ENCODE results near the gene DRG1. TPM values are rescaled to one million over a fixed set of nuclear protein-coding genes. Genes with fewer than 3 reads are reported as not detected.
A peak's percentile ranks its signal among the peaks of the same experiment; 100 is the strongest.
"Not testable (repeated sequence)": the region's sequence is repeated elsewhere in the genome, so short reads cannot be mapped to it uniquely, and the experiment has no call there.

The DRG1 gene, protein sequence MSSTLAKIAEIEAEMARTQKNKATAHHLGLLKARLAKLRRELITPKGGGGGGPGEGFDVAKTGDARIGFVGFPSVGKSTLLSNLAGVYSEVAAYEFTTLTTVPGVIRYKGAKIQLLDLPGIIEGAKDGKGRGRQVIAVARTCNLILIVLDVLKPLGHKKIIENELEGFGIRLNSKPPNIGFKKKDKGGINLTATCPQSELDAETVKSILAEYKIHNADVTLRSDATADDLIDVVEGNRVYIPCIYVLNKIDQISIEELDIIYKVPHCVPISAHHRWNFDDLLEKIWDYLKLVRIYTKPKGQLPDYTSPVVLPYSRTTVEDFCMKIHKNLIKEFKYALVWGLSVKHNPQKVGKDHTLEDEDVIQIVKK
- polyA plus RNA-seq (ENCODE audit: insufficient read length in 4 of 4): 10 to 100 TPM; 76.1 to 96.4 (median 83.7) TPM

DNA sequence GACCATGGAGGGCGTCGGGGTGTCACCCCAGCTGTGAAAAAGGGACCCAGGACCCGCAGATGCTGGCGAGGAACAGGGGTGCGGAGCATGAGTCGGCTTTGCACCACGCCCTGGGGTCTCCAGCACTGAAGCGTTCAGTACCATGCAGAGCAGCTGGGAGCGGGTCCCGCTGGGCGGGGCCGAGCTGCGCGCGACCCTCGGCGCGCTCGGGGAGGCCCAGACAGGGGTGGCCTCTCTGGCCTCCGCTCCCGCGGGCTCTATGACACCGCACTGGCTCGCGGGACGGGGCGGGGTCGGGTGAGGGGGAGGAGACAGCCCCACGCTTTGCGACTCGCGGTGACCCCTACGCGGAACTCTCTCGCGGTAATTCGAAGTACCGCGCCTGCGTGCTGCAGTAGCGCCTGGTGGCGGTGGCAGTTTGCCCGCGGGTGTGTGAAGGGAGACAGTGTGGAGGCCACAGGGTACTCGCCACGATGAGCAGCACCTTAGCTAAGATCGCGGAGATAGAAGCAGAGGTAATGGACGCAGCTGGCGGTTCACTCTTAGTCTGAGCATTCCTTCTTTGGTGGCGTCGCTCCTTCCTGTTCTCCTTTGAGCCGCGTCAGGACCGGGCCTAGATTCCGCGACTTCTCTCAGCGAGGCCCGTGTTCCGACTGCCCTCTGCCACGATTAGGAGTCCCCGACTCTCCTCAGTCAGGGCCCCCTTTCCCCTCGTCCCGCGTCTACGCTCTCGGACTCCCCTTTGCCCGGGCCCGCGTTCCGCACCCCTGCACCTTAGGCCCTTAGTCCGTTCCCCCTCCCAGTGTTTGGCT lies at the start of gene DRG1:
DRG1 (plus strand) TSS at position 394 of the 812 bp plus-strand sequence; CDS start at position 474, 80 bp downstream.
- peak; percentile 88 to 95 (median 92) for DNase-seq (ENCODE audit: low read depth in 4 of 4, low spot score in 2 of 4)

DNA sequence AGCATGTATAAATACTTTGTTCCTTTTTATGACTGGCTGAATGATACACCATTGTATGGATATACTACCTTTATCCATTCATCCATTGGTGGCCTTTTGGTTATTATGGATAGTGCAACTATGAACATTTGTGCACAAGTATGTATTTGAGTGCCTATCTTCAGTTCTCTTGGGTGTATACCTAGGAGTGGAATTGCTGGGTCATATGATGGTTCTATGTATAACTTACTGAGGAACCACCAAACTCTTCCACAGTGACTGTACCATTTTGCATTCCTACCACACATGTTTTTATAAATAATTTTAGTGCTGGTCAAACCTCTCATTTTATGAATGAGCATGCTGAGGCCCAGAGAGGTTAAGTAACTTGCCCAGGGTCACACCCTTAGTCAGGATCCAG lies 49.4 kb upstream of the DRG1 start:
- DNase-seq (ENCODE audit: low read depth in 4 of 4, low spot score in 2 of 4): no peak

DNA sequence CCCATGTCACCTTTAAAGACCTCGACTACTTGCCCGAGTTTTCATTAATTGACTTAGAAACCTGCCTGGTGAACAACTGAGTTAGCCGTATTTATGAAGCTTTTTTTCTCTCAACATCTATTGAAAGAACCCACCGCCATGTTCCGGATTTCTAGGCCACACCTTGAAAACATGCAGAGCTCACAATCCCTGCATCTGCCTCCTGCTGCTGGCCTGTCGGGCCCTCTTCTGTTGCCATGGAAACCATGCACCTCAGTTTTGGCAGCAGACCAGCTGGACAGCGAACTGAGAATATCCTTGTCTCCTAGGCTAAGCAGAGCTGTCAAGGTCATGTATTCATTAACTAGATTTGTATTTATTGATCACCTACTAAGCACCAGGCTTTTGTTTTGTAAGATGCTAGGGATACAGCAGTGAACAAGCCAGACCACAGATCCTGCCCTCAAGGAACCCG lies 49.0 kb upstream of the DRG1 start:
- peak in 1 of 4 donors; percentile 3 for DNase-seq (ENCODE audit: low read depth in 4 of 4, low spot score in 2 of 4)

DNA sequence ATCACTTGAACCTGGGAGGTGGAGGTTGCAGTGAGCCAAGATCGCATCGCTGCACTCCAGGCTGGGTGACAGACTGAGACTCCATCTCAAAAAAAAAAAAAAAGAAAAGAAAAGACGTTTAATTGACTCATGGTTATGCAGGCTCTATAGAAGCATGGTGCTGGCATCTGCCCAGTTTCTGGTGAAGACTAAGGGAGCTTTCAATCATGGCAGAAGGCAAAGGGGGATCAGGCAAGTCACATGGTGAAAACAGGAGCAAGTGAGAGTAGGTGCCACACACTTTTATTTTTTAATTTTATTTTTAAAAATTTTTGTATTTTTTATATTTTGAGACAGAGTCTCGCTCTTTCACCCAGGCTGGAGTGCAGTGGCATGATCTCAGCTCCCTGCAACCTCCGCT lies 44.9 kb upstream of the DRG1 start:
- no peak for DNase-seq (ENCODE audit: low read depth in 4 of 4, low spot score in 2 of 4)

DNA sequence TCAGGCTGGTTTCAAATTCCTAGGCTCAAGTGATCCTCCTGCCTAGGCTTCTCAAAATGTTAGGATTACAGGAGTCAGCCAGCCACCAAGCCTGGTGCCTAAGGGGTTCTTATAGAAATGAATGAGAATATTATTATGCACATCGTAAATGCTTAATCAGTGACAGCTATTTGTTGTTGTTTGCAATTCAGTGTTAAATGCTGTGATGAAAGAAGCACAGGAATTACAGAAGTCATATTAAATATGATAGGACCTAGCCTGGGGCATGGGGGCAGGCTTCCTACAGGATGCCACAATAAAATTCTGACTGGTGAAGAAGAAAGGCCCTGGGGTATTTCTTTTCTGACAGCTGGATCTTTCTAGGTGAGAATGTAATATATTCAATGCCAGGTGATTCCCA lies 39.4 kb upstream of the DRG1 start:
- DNase-seq (ENCODE audit: low read depth in 4 of 4, low spot score in 2 of 4): no peak

DNA sequence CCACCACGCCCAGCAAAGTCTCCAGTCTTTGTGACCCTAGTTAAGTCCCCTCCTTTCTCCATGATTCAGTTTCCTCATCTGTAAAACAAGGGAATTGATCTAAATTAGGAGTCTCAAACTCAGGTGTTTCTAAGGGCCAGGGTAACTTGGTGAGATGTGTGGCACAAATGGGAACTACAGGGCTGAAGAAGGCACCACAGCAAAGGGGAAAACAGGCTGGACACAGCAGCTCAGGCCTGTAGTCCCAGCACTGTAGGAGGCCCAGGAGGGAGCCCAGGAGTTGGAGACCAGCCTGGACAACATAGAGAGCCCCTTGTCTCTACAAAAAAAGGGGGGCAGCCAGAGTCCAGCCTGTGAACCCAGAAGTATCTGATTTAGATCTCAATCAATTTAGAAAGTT lies 37.7 kb upstream of the DRG1 start:
- DNase-seq (ENCODE audit: low read depth in 4 of 4, low spot score in 2 of 4): no peak

DNA sequence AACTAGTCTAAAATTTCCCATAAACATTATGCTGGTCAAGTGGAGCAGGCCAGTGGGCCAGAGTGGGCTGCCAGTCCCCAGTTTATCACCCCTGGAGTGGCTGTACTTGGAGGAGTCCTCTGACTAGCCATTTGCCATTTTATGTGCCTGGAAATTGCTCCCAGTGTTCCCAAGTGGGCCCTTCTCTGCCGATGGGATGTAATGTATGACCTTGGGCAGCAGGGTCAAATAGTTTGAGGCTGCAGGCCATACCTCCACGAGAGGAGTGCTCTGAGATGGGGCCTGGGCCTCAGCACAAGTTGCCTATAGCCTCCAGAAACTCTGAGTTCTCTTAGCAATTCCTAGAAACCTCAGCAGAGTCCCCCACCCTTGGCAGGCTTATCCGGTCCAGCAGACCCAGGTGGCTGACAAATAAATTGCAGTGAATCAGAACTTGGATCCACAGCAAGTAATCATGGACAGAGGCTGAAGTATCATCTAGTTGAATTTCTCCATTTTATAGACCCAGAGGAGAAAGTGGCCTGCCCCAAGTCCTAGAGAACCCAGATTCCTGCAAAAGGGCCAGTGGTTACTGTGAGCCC lies 35.4 kb upstream of the DRG1 start:
- DNase-seq (ENCODE audit: low read depth in 4 of 4, low spot score in 2 of 4): no peak

DNA sequence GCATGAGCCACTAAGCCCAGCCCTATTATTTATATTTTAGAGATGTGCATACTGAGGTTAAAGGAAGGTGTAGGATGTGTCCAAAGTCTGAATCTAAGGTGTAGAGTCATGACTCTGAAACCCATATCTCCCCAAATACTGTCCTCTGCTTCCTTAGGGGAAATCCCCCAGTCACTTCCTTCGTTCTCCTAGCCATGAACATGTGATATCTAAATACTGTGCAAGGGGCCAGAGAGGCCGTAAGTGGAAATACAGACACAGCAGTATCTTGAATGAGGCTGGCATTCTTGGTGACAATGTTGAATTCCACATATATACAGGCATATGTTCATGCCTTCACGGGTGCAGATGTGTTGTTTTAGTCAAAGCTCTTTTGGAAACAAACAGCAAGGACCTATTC lies 32.0 kb upstream of the DRG1 start:
- DNase-seq (ENCODE audit: low read depth in 4 of 4, low spot score in 2 of 4): no peak

DNA sequence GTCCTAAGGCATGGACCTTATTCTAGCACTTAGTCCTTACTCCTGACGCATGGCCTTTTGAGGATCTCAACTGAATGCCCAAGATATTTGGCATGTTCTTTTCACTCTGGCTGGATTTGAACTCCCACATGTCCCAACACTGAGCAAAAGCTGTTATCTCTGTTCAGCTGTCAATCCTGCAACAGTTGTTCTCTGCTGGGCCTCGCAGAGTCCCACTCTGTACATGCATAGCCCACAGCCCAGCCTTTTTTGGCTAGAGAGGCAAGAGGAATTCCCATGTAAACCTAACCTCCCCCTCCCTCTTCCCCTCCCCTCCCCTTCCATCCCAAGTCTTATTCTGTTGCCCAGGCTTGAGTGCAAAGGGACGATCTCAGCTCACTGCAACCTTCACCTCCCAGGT lies 21.8 kb upstream of the DRG1 start:
- no peak for DNase-seq (ENCODE audit: low read depth in 4 of 4, low spot score in 2 of 4)

DNA sequence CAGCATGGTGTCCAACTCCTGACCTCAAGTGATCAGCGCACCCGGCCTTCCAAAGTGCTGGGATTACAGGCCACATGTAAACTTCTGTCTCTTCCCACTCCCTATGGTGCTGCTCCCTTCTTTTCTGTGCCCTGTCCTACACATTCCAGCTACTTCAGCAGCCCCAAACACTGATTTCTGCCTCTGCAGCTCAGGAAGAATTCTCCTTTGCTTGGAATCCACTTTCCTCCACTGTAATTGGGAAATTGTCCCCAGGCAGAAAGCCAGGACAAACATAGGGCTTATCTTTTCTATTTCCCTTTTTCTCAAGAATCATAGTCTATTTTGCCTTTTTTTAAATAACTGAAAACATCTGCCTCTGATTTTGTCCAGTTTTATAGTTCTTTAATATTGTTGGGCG lies 21.3 kb upstream of the DRG1 start:
- DNase-seq (ENCODE audit: low read depth in 4 of 4, low spot score in 2 of 4): no peak

DNA sequence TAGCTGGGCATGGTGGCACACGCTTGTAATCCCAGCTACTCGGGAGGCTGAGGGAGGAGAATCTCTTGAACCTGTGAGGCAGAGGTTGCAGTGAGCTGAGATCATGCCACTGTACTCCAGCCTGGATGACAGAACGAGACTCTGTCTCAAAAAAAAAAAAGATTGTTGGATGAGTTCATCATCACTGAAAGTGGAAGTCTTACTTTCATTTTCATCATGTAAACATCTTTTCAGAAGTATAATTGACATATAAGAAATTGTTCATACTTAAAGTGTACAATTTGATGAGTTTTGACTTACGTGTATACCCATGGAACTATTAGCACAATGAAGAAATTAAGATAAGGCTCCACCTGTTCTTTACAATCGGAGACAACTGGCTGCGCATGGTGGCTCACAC lies 20.8 kb upstream of the DRG1 start:
- DNase-seq (ENCODE audit: low read depth in 4 of 4, low spot score in 2 of 4): not testable (repeated sequence)

DNA sequence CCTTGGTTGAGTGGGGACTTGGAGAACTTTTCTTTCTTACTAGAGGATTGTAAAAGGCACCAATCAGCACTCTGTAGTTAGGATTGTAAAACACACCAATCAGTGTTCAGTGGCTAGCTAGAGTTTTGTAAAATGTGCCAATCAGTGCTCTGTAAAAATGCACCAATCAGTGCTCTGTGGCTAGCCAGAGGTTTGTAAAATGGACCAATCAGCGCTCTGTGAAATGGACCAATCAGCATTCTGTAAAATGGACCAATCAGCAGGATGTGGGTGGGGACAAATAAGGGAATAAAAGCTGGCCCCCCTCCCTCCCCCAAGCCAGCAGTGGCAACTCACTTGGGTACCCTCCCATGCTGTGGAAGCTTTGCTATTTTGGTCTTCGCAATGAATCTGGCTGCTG lies 5.5 kb upstream of the DRG1 start:
- DNase-seq (ENCODE audit: low read depth in 4 of 4, low spot score in 2 of 4): no peak

DNA sequence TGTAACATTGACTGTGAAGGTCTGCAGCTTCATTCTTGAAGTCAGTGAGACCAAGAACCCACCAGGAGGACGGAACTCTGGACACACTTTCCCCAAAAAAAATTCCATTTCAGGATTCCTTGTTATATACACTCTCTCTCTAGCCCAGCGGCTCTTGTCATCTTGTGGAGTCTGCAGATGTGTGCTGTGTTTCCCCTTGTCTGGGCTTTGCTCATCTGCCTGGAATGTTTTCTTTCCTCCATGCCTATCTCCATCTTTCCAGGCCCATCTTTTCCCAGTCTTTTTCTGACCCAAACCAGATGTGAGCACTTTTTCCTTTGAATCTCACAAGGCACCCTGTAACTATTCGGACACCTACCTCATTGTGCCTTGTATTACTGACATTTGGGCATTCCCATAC lies 5.1 kb upstream of the DRG1 start:
- DNase-seq (ENCODE audit: low read depth in 4 of 4, low spot score in 2 of 4): no peak

DNA sequence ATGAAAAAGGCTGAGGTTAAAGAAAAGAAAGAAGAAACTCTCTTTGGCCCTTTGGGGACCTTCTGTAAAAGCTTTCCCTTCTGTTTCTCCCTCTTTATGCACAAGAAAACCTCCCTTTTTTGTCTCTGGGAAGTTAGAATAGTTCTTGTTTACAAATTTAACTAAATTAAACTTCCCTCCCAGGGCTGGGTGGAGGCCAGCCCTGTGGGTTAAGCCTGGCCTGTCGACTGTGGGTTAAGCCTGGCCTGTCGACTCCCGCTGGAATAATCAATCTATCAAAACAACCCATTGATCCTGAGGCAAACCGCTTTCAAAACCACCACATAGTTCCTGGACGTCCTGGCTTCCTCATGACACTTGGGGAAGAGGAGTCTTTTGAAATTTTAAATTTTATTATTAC lies 1.2 kb upstream of the DRG1 start:
- no peak for DNase-seq (ENCODE audit: low read depth in 4 of 4, low spot score in 2 of 4)

DNA sequence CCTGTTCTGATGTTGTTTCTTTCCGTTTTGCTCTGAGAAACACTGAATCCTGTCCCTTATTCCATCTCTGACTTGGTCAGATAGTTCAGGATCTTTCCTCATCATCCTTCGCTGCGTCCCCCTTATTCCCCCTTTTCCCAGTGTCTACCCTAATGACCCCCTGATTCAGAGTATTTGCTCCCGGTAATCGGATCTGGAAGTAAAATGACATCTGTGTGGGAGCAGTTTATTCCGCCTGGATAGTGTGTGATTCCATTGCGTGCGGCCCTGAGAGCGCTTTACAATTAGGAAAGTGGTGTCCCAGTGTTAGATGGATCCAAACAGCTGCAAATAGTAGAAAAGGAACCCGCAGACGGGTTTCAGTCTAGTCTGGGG lies 606 bp downstream of the DRG1 start:
- peak in 3 of 4 donors; percentile 30 to 32 (median 31) for DNase-seq (ENCODE audit: low read depth in 4 of 4, low spot score in 2 of 4)

DNA sequence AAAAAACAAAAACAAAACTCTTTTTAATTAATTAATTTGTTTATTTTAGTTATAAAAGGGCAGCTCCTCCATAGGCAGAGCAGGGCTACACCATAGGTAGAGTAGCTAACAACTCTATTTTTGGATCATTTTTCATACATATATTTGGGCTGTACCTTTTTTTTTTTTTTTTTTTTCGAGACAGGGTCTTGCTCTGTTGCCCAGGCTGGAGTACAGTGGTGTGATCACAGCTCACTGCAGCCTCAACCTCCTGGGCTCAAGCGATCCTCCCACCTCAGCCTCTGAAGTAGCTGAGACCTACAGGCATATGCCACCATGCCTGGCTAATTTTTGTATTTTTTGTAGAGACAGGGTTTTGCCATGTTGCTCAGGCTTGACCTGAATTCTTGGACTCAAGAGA lies 2.9 kb downstream of the DRG1 start:
- not testable (repeated sequence) for DNase-seq (ENCODE audit: low read depth in 4 of 4, low spot score in 2 of 4)

DNA sequence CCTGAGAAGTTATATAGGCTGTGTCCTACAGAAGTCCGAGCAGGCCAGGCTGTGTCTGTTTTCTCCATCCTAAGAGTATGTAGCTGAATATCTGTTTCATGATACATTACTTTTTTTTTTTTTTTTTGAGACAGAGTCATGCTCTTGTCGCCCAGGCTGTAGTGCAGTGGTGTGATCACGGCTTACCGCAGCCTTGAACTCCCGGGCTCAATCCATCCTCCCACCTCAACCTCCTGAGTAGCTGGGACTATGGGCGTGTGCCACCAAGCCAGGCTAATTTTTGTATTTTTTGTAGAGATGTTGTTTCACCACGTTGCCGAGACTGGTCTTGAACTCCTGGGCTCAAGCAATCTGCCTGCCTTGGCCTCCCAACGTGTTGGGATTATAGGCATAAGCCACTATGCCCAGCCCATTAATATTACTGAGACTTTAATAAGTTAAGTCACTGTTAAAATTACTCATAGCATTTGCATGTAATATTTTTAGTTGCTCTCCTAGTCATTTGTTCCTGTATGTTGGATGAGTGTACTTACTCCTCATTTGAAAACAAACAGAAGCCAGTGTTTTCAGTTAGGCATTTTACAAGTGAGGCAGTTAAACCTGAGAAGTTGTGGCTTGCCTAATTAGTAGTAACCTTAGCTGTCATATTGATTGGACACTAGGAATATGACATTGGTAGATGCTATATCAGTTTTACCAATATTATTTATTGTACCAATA lies 26.1 kb downstream of the DRG1 start:
- no peak for DNase-seq (ENCODE audit: low read depth in 4 of 4, low spot score in 2 of 4)

DNA sequence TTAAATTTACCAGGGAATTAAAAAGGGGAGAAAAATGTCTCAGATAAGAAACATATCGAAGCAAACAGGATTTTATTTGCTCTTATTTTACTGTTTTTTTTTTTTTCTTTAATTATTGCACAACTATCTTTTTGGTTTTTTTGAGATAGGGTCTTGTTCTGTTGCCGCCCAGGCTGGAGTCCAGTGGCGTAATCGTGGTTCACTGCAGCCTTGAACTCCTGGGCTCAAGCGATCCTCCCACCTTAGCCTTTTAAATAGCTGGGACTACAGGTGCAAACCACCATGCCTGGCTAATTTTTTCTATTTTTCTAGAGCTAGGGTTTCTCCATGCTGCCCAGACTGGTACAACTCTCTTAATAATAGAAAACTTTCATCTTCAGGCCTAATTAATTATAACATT lies 32.5 kb downstream of the DRG1 start:
- no peak for DNase-seq (ENCODE audit: low read depth in 4 of 4, low spot score in 2 of 4)

DNA sequence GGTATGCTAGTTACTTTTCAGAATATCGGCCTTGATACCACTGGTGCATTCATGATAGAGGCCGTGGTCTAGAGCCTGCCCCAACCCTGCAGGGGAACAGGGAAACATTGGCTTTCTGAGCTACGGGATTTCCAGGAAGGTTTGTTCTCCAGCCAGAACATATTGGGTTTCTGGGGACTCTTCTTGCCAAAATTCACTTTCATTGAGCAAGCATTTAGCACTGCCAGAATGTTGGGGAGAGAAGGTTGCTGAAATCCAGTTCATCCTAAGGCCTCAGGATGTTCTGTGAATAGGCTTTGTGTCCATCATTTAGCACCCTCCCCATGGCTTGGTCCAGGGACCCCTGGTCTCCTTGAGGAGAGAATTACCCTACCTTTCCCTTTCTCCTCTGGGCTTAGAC lies 36.7 kb downstream of the DRG1 start:
- no peak for DNase-seq (ENCODE audit: low read depth in 4 of 4, low spot score in 2 of 4)

DNA sequence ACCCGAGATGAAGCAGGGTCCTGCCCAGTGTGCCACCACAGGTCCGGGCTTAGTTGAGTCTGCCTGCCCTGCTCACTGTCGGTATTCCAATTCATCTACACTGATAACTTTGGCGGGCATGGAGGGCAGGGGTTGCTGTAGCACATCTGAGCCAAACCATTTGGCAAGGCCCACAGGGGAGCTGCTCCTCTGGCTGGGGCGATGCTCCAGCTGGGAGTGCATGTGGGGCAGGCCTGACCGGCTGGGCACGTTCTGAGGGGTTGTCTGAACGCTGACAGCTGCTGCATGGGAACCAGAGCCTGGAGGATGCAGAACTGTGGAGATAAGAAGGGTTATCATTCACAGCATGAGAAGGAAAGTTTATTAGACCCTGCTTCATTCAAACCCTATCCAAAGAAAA lies 40.4 kb downstream of the DRG1 start:
- no peak for DNase-seq (ENCODE audit: low read depth in 4 of 4, low spot score in 2 of 4)

DNA sequence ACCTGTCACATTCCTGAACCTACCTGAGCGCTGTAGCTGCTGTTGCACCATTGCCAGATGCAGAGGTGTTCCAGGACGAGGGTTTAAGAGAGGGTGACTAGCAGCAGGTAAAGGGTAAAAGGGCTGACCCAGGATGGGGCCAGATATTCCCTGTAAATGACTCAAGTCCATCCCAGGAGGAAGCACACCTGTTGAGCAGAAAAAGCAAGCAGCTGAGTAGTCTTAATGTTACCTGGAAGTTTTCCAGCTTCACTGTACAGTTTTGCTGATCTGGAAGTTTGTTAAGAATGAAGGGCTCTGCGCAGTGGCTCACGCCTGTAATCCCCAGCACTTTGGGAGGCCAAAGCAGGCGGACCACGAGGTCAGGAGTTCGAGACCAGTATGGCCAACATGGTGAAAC lies 41.3 kb downstream of the DRG1 start:
- no peak for DNase-seq (ENCODE audit: low read depth in 4 of 4, low spot score in 2 of 4)
